Stomach (tissue), 9 donors: ENCODE results near the gene ELMO1. TPM values are rescaled to one million over a fixed set of nuclear protein-coding genes. Genes with fewer than 3 reads are reported as not detected.
A peak's percentile ranks its signal among the peaks of the same experiment; 100 is the strongest.

Source experiments
- DNase-seq, 2 donors: peaks; one replicate each; pipeline versions ENCODE4 v3.0.0 to v3.0.0-alpha.2; 2013 to 2019
- H3K27ac ChIP-seq, 5 donors: fragments of 200-600 bp in 4 of 5; sonication (generic) in 4 of 5; one replicate each; pipeline ENCODE4 v1.5.1; 2013 to 2019; ENCODE audit warnings: mild to moderate bottlenecking in 1 of 5, moderate library complexity in 1 of 5
- H3K27me3 ChIP-seq, 3 donors: fragments of 200-600 bp; sonication (generic); one replicate each; pipeline ENCODE4 v1.5.1; 2017 to 2019; ENCODE audit warnings: mixed run types in 1 of 3
- H3K36me3 ChIP-seq, 4 donors: fragments of 200-600 bp; sonication (generic); 1 replicate in 3 of 4; 2 replicates in 1 of 4; pipeline ENCODE4 v1.5.1; 2016 to 2019
- H3K4me1 ChIP-seq, 4 donors: fragments of 200-600 bp; sonication (generic); one replicate each; pipeline ENCODE4 v1.5.1; 2016 to 2019
- H3K4me3 ChIP-seq, 4 donors: fragments of 200-600 bp; sonication (generic) in 3 of 4; one replicate each; pipeline ENCODE4 v1.5.1; 2016 to 2019; ENCODE audit warnings: mild to moderate bottlenecking in 1 of 4
- H3K9me3 ChIP-seq, 4 donors: fragments of 200-600 bp; sonication (generic); one replicate each; pipeline ENCODE4 v1.5.1; 2016 to 2019
- CTCF ChIP-seq, 7 experiments: fragments of 450-650 bp in 4 of 7; fragments of 200-600 bp in 3 of 7; sonication (generic) in 3 of 7; IDR thresholded peaks; one replicate each; pipeline ENCODE4 v1.5.1; 2016 to 2019; ENCODE audit warnings: antibody characterized with exemption in 7 of 7, control low read depth in 2 of 7, mild to moderate bottlenecking in 1 of 7
- EP300 ChIP-seq: sonication (generic); formaldehyde crosslinking; IDR thresholded peaks from one replicate; pipeline ENCODE4 v1.6.1; 2017; ENCODE audit warnings: antibody characterized with exemption
- POLR2A ChIP-seq, 4 donors: fragments of 450-650 bp; IDR thresholded peaks; one replicate each; pipeline ENCODE4 v1.6.1; 2016; ENCODE audit warnings: antibody characterized with exemption in 4 of 4, control low read depth in 2 of 4, mild to moderate bottlenecking in 1 of 4, moderate library complexity in 1 of 4
- POLR2AphosphoS5 ChIP-seq, 3 donors: sonication (generic); formaldehyde crosslinking; IDR thresholded peaks; one replicate each; pipeline ENCODE4 v1.6.1; 2016; ENCODE audit warnings: antibody characterized with exemption in 3 of 3
- WGBS, 5 donors: extraction: QIAGEN DNeasy Blood & Tissue Kit in 3 of 5; methylation state at CpG; one replicate each; pipeline versions ENCODE4 v1.1.5 to v1.1.7; 2013 to 2018; 5-methylcytosine and 5-hydroxymethylcytosine counted together
- intact Hi-C: fragments of 100-400 bp; cut with DNase I; formaldehyde crosslinking; loops from one replicate; pipeline ENCODE4 v1.15.1; 2023; ENCODE audit warnings: low total_unique reads
- polyA plus RNA-seq, 3 donors: library from polyadenylated mRNA; stranded (reverse); fragments of 200-250 nt; gene quantifications; one replicate each; pipeline ENCODE4 v1.2.3, GENCODE V29; 2013
- total RNA-seq, 5 donors: library from RNA; depleted of rRNA; stranded (reverse); fragments of >200 nt; gene quantifications; one replicate each; pipeline versions ENCODE4 v1.1.0 to v1.2.3, GENCODE V29; 2014 to 2016
- donor health status: healthy with polysubstance abuse.
- donor health status: Bipolar disorder and iron deficiency.
- donor health status: healthy.

Gene ELMO1
- total and polyA plus RNA-seq, 8 donors = 4.1 to 117 (median 44.8) TPM

GRCh38 chr7:36840904-36841303 lies 607.8 kb downstream of the ELMO1 start:
- no peaks in the 10 kb centered on the region for H3K4me1 ChIP-seq
- no peaks in the 10 kb centered on the region for H3K36me3 ChIP-seq
- H3K4me3 ChIP-seq = no peak overlapping the region
- DNase-seq = peak in 1 of 2 donors; percentile 20
- no peak overlapping the region for H3K27ac ChIP-seq
- intact Hi-C loops = no loop called here
- H3K27me3 ChIP-seq = no peaks in the 10 kb centered on the region
- WGBS, 5 donors = 69 to 86% (median 84%) methylated on average over 7 of the region's 7 CpGs
- TF ChIP-seq CTCF (IDR thresholded peaks at IDR 0.05) = no peak
- TF ChIP-seq EP300 = no peak
- no peak for TF ChIP-seq POLR2A (IDR thresholded peaks at IDR 0.05)
- no peak for TF ChIP-seq POLR2AphosphoS5 (IDR thresholded peaks at IDR 0.05)
- no peaks in the 10 kb centered on the region for H3K9me3 ChIP-seq

GRCh38 chr7:36838616-36839225 lies 609.9 kb downstream of the ELMO1 start:
- TF ChIP-seq POLR2A (IDR thresholded peaks at IDR 0.05) (no peak), CTCF (IDR thresholded peaks at IDR 0.05) (no peak), EP300 (no peak)

GRCh38 chr7:36831049-36831448 lies 617.6 kb downstream of the ELMO1 start:
- Histone ChIP-seq H3K36me3 (no peaks in the 10 kb centered on the region), H3K4me3 (no peak overlapping the region), H3K9me3 (peaks cover 0 to 6% (median 2%) of the 10 kb centered on the region in 4 donors), H3K27ac (no peak overlapping the region), H3K4me1 (no peaks in the 10 kb centered on the region), H3K27me3 (no peaks in the 10 kb centered on the region)
- DNase-seq = no peak
- intact Hi-C loops = no loop called here
- TF ChIP-seq EP300 (no peak), POLR2AphosphoS5 (IDR thresholded peaks at IDR 0.05) (no peak), CTCF (IDR thresholded peaks at IDR 0.05) (no peak), POLR2A (IDR thresholded peaks at IDR 0.05) (no peak)
- WGBS, 5 donors = 82 to 94% (median 89%) methylated on average over 2 of the region's 2 CpGs

More at GRCh38 chr7:36838616-36839225, 609.9 kb downstream of the ELMO1 start:
- 77 to 82% (median 81%) methylated on average over 9 of the region's 9 CpGs for WGBS, 5 donors
- no peak for DNase-seq
- intact Hi-C loops = no loop called here
- H3K27me3 ChIP-seq = no peaks in the 10 kb centered on the region
- H3K4me3 ChIP-seq = no peak overlapping the region
- H3K9me3 ChIP-seq = no peaks in the 10 kb centered on the region
- H3K27ac ChIP-seq = no peak overlapping the region
- no peaks in the 10 kb centered on the region for H3K36me3 ChIP-seq
- no peaks in the 10 kb centered on the region for H3K4me1 ChIP-seq

- H3K4me3 ChIP-seq = no peak overlapping the region
- intact Hi-C loops = no loop called here
- no peak overlapping the region for H3K27ac ChIP-seq
- no peak for TF ChIP-seq EP300
- TF ChIP-seq POLR2AphosphoS5 (IDR thresholded peaks at IDR 0.05) = no peak
- TF ChIP-seq CTCF (IDR thresholded peaks at IDR 0.05) = no peak
- TF ChIP-seq POLR2A (IDR thresholded peaks at IDR 0.05) = no peak
- H3K9me3 ChIP-seq = peaks cover 0 to 6% (median 2%) of the 10 kb centered on the region in 4 donors
- no peaks in the 10 kb centered on the region for H3K36me3 ChIP-seq
- 70 to 86% (median 80%) methylated on average over 8 of the region's 8 CpGs for WGBS, 5 donors
- H3K27me3 ChIP-seq = no peaks in the 10 kb centered on the region
- DNase-seq = no peak
- H3K4me1 ChIP-seq = no peaks in the 10 kb centered on the region
Measured at GRCh38 chr7:36827726-36828703, 620.6 kb downstream of the ELMO1 start.
